Activated T-cell treated with anti-CD3 and anti-CD28 coated beads, Interleukin-2, amount 50 U/mL, for 72 hours (primary cell): Measurements from ENCODE around the gene GPR160. TPM values are rescaled to one million over a fixed set of nuclear protein-coding genes. Genes with fewer than 3 reads are reported as not detected.
A peak's percentile ranks its signal among the peaks of the same experiment; 100 is the strongest.

ENCODE experiments used
- ATAC-seq, 2 donors: fragments of 150-1000 bp; cut with Tn5 transposase; replicated peaks in 1 of 2; 2 replicates each; pipeline ENCODE4 v1.10.0; 2021; ENCODE audit warnings: moderate library complexity in 2 of 2, mild to moderate bottlenecking in 1 of 2
- DNase-seq, 2 donors: peaks; one replicate each; pipeline ENCODE4 v3.0.0; 2021 to 2022; ENCODE audit warnings: mixed read lengths in 1 of 2
- H3K27ac Mint-ChIP-seq: one replicate; pipeline ENCODE4 v1.8.0; 2022; ENCODE audit warnings: mild to moderate bottlenecking, moderate library complexity, mixed read lengths
- H3K27me3 Mint-ChIP-seq: one replicate; pipeline ENCODE4 v1.8.0; 2022; ENCODE audit warnings: low read depth, mixed read lengths
- H3K36me3 Mint-ChIP-seq, 2 donors: one replicate each; pipeline ENCODE4 v1.8.0; 2022; ENCODE audit warnings: mixed read lengths in 2 of 2, mild to moderate bottlenecking in 1 of 2; ENCODE audit not compliant: insufficient read depth in 2 of 2
- H3K4me1 Mint-ChIP-seq: one replicate; pipeline ENCODE4 v1.8.0; 2022; ENCODE audit warnings: low read depth, mixed read lengths
- H3K4me3 Mint-ChIP-seq, 2 donors: one replicate each; pipeline ENCODE4 v1.8.0; 2022; ENCODE audit warnings: mild to moderate bottlenecking in 2 of 2, mixed read lengths in 2 of 2, moderate library complexity in 2 of 2
- H3K9me3 Mint-ChIP-seq, 2 donors: one replicate each; pipeline ENCODE4 v1.8.0; 2022; ENCODE audit warnings: mixed read lengths in 2 of 2
- total RNA-seq, 2 donors: library from RNA; stranded (reverse); gene quantifications; one replicate each; pipeline ENCODE4 v1.2.3, GENCODE V29; 2022

The GPR160 gene
- total RNA-seq, 2 donors from 2014 or later, result 13.3 to 14.4 TPM

GRCh38 chr3:170040418-170040817 is 2.6 kb downstream of the GPR160 start:
- Mint-ChIP-seq H3K36me3 (peaks cover 0 to 2% of the 10 kb centered on the region in 2 donors), H3K9me3 (no peaks in the 10 kb centered on the region), H3K27me3 (peaks cover 19% of the 10 kb centered on the region), H3K4me1 (peaks cover 50% of the 10 kb centered on the region), H3K4me3 (peak overlapping the region; percentile 6 to 16), H3K27ac (no peak overlapping the region)
- no peak for DNase-seq
- no peak for ATAC-seq

GRCh38 chr3:170043506-170043905 is 5.7 kb downstream of the GPR160 start:
- Mint-ChIP-seq H3K27me3 (peaks cover 19% of the 10 kb centered on the region), H3K27ac (no peak overlapping the region), H3K4me3 (no peak overlapping the region), H3K4me1 (peaks cover 53% of the 10 kb centered on the region), H3K36me3 (peaks cover 0 to 2% of the 10 kb centered on the region in 2 donors), H3K9me3 (no peaks in the 10 kb centered on the region)
- DNase-seq (no peak), ATAC-seq (no peak)

GRCh38 chr3:170044271-170044670 is 6.5 kb downstream of the GPR160 start:
- H3K27ac Mint-ChIP-seq, result no peak overlapping the region
- no peak overlapping the region for H3K4me3 Mint-ChIP-seq
- peaks cover 16% of the 10 kb centered on the region for H3K27me3 Mint-ChIP-seq
- no peak for DNase-seq
- H3K9me3 Mint-ChIP-seq, result no peaks in the 10 kb centered on the region
- no peak for ATAC-seq
- H3K36me3 Mint-ChIP-seq, result peaks cover 0 to 2% of the 10 kb centered on the region in 2 donors
- H3K4me1 Mint-ChIP-seq, result peaks cover 46% of the 10 kb centered on the region

GRCh38 chr3:170044795-170045244 is 7.0 kb downstream of the GPR160 start:
- DNase-seq (no peak), ATAC-seq (no peak)
- Mint-ChIP-seq H3K9me3 (no peaks in the 10 kb centered on the region), H3K27ac (peak overlapping the region; percentile 67), H3K36me3 (peaks cover 0 to 2% of the 10 kb centered on the region in 2 donors), H3K27me3 (peaks cover 11% of the 10 kb centered on the region), H3K4me1 (peaks cover 43% of the 10 kb centered on the region), H3K4me3 (peak overlapping the region; percentile 41 to 57)

- Mint-ChIP-seq H3K9me3 (no peaks in the 10 kb centered on the region), H3K4me1 (peaks cover 30% of the 10 kb centered on the region), H3K27me3 (no peaks in the 10 kb centered on the region), H3K27ac (no peak overlapping the region), H3K36me3 (peaks cover 0 to 2% of the 10 kb centered on the region in 2 donors), H3K4me3 (peak overlapping the region; percentile 17 to 41)
- DNase-seq (no peak), ATAC-seq (no peak)
Measured at GRCh38 chr3:170046269-170047132, 8.7 kb downstream of the GPR160 start.

- Mint-ChIP-seq H3K36me3 (peaks cover 0 to 2% of the 10 kb centered on the region in 2 donors), H3K27me3 (no peaks in the 10 kb centered on the region), H3K9me3 (no peaks in the 10 kb centered on the region), H3K4me1 (peaks cover 24% of the 10 kb centered on the region), H3K4me3 (no peak overlapping the region), H3K27ac (no peak overlapping the region)
- no peak for ATAC-seq
- no peak for DNase-seq
Measured at GRCh38 chr3:170047133-170047404, 9.3 kb downstream of the GPR160 start.

GRCh38 chr3:170049146-170050000 is 11.6 kb downstream of the GPR160 start:
- peak in 1 of 2 donors; percentile 7 for ATAC-seq
- Mint-ChIP-seq H3K27ac (peak overlapping the region; percentile 16), H3K27me3 (no peaks in the 10 kb centered on the region)

GRCh38 chr3:170050753-170051152 is 13.0 kb downstream of the GPR160 start:
- no peaks in the 10 kb centered on the region for H3K27me3 Mint-ChIP-seq
- H3K4me3 Mint-ChIP-seq, result no peak overlapping the region
- H3K4me1 Mint-ChIP-seq, result peaks cover 25% of the 10 kb centered on the region
- no peak overlapping the region for H3K27ac Mint-ChIP-seq
- H3K9me3 Mint-ChIP-seq, result no peaks in the 10 kb centered on the region
- ATAC-seq (no peak), DNase-seq (no peak)
- no peaks in the 10 kb centered on the region for H3K36me3 Mint-ChIP-seq

More at GRCh38 chr3:170049146-170050000, 11.6 kb downstream of the GPR160 start:
- no peak for DNase-seq
- Mint-ChIP-seq H3K9me3 (no peaks in the 10 kb centered on the region), H3K36me3 (no peaks in the 10 kb centered on the region), H3K4me3 (no peak overlapping the region), H3K4me1 (peaks cover 22% of the 10 kb centered on the region)

GRCh38 chr3:170052398-170052797 is 14.6 kb downstream of the GPR160 start:
- Mint-ChIP-seq H3K27me3 (no peaks in the 10 kb centered on the region), H3K36me3 (peaks cover 0 to 3% of the 10 kb centered on the region in 2 donors), H3K4me1 (peaks cover 37% of the 10 kb centered on the region), H3K4me3 (no peak overlapping the region), H3K27ac (no peak overlapping the region), H3K9me3 (peaks cover 0 to 2% of the 10 kb centered on the region in 2 donors)
- ATAC-seq (no peak), DNase-seq (no peak)

- DNase-seq (no peak), ATAC-seq (no peak)
- Mint-ChIP-seq H3K36me3 (peaks cover 0 to 3% of the 10 kb centered on the region in 2 donors), H3K4me1 (peaks cover 50% of the 10 kb centered on the region), H3K9me3 (peaks cover 0 to 2% of the 10 kb centered on the region in 2 donors), H3K27me3 (no peaks in the 10 kb centered on the region), H3K4me3 (no peak overlapping the region), H3K27ac (no peak overlapping the region)
Measured at GRCh38 chr3:170054204-170054603, 16.4 kb downstream of the GPR160 start.

GRCh38 chr3:170055209-170055608 is 17.4 kb downstream of the GPR160 start:
- Mint-ChIP-seq H3K4me1 (peaks cover 50% of the 10 kb centered on the region), H3K27me3 (no peaks in the 10 kb centered on the region), H3K9me3 (peaks cover 0 to 2% of the 10 kb centered on the region in 2 donors), H3K4me3 (peak overlapping the region; percentile 49 to 68), H3K36me3 (peaks cover 0 to 5% of the 10 kb centered on the region in 2 donors), H3K27ac (peak overlapping the region; percentile 31)
- peak; percentile 62 to 64 for DNase-seq
- ATAC-seq, result peak; percentile 74 to 77

GRCh38 chr3:170056710-170057454 is 19.1 kb downstream of the GPR160 start:
- DNase-seq (peak; percentile 41 to 48), ATAC-seq (peak; percentile 88)
- Mint-ChIP-seq H3K9me3 (peaks cover 0 to 2% of the 10 kb centered on the region in 2 donors), H3K27ac (peak overlapping the region; percentile 99), H3K27me3 (no peaks in the 10 kb centered on the region), H3K4me1 (peaks cover 50% of the 10 kb centered on the region), H3K4me3 (peak overlapping the region; percentile 68 to 92), H3K36me3 (peaks cover 0 to 5% of the 10 kb centered on the region in 2 donors)
